ENCODE results near the gene IRF2BPL. TPM values are rescaled to one million over a fixed set of nuclear protein-coding genes. Genes with fewer than 3 reads are reported as not detected.
A peak's percentile ranks its signal among the peaks of the same experiment; 100 is the strongest.
"Not testable (repeated sequence)": the region's sequence is repeated elsewhere in the genome, so short reads cannot be mapped to it uniquely, and the experiment has no call there.

Gene IRF2BPL
- total RNA-seq, 1 donor from 2014 or later = 128 TPM

- TF ChIP-seq CTCF (IDR thresholded peaks at IDR 0.05; ENCODE audit: unreplicated experiment) = no peak
- DNase-seq (ENCODE audit: low spot score in 2 of 2, unreplicated experiment in 2 of 2) = no peak
- H3K4me1 Mint-ChIP-seq = peaks cover 32% of the 10 kb centered on the region
- H3K27me3 Mint-ChIP-seq (ENCODE audit: low read depth) = no peaks in the 10 kb centered on the region
- H3K27ac Mint-ChIP-seq = peak overlapping the region; percentile 97
- H3K4me3 Mint-ChIP-seq = peak overlapping the region; percentile 56
- no peaks in the 10 kb centered on the region for H3K9me3 Mint-ChIP-seq
- H3K36me3 Mint-ChIP-seq = peaks cover 13% of the 10 kb centered on the region
Measured at GRCh38 chr14:77023001-77023996, 5.2 kb downstream of the IRF2BPL start.

- Mint-ChIP-seq H3K9me3 (no peaks in the 10 kb centered on the region), H3K4me3 (peak overlapping the region; percentile 56), H3K27me3 (ENCODE audit: low read depth) (no peaks in the 10 kb centered on the region), H3K27ac (peak overlapping the region; percentile 97), H3K4me1 (peaks cover 32% of the 10 kb centered on the region), H3K36me3 (peaks cover 13% of the 10 kb centered on the region)
- no peak for DNase-seq (ENCODE audit: low spot score in 2 of 2, unreplicated experiment in 2 of 2)
- TF ChIP-seq CTCF (IDR thresholded peaks at IDR 0.05; ENCODE audit: unreplicated experiment) = no peak
Measured at GRCh38 chr14:77022236-77022852, 6.2 kb downstream of the IRF2BPL start.

- not testable (repeated sequence) for H3K27me3 Mint-ChIP-seq (ENCODE audit: low read depth); H3K9me3 Mint-ChIP-seq; DNase-seq (ENCODE audit: low spot score in 2 of 2, unreplicated experiment in 2 of 2); H3K4me3 Mint-ChIP-seq
- H3K4me1 Mint-ChIP-seq = peaks cover 32% of the 10 kb centered on the region
- H3K27ac Mint-ChIP-seq = peak overlapping the region; percentile 97
- peaks cover 11% of the 10 kb centered on the region for H3K36me3 Mint-ChIP-seq
Measured at GRCh38 chr14:77021424-77021823, 7.1 kb downstream of the IRF2BPL start.

DNA sequence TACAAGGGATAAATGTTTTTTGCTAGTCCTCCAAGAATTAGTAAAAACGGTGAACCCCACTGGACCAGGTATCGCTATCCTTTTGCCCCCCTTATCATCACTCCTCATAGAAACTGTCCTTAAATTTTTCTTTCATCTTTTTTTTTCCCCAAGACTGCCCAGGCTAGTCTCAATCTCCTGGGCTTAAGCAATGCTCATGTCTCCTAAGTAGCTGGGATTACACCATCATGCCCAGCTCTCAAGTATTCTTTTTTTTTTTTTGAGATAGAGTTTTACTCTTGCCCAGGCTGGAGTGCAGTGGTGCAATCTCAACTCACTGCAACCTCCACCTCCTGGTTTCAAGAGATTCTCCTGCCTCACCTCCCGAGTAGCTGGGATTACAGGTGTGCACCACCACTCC lies 9.7 kb downstream of the IRF2BPL start:
- H3K36me3 Mint-ChIP-seq = no peaks in the 10 kb centered on the region
- H3K27ac Mint-ChIP-seq = no peak overlapping the region
- no peaks in the 10 kb centered on the region for H3K27me3 Mint-ChIP-seq (ENCODE audit: low read depth)
- H3K4me1 Mint-ChIP-seq = peaks cover 41% of the 10 kb centered on the region
- no peak overlapping the region for H3K4me3 Mint-ChIP-seq
- H3K9me3 Mint-ChIP-seq = no peaks in the 10 kb centered on the region
- no peak for DNase-seq (ENCODE audit: low spot score in 2 of 2, unreplicated experiment in 2 of 2)
- TF ChIP-seq CTCF (IDR thresholded peaks at IDR 0.05; ENCODE audit: unreplicated experiment) = no peak

DNA sequence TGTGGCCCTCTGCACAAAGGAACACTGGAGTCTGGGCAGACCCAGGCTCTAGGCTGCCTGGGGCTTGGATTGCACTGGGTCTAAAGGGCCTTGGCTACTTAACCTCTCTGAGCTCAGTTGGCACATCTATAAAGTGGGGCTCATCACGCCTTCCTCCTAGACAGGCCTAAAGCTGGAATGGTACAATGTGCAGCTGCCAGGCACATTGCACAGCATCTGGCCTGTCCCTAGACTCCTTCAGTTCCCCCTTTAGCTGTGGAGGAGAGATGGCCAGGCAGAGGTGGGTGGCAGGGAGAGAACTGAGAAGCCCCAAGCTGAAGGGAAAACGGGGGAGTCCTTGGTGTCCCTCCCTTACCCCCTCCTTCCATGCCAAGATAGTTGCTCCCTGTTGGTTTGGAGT lies 10.8 kb downstream of the IRF2BPL start:
- no peak overlapping the region for H3K27ac Mint-ChIP-seq
- H3K9me3 Mint-ChIP-seq = no peaks in the 10 kb centered on the region
- no peaks in the 10 kb centered on the region for H3K36me3 Mint-ChIP-seq
- TF ChIP-seq CTCF (IDR thresholded peaks at IDR 0.05; ENCODE audit: unreplicated experiment) = no peak
- H3K27me3 Mint-ChIP-seq (ENCODE audit: low read depth) = no peaks in the 10 kb centered on the region
- peaks cover 36% of the 10 kb centered on the region for H3K4me1 Mint-ChIP-seq
- DNase-seq (ENCODE audit: low spot score in 2 of 2, unreplicated experiment in 2 of 2) = no peak
- no peak overlapping the region for H3K4me3 Mint-ChIP-seq

GRCh38 chr14:77014734-77015133 lies 13.8 kb downstream of the IRF2BPL start:
- H3K27ac Mint-ChIP-seq = peak overlapping the region; percentile 96
- H3K36me3 Mint-ChIP-seq = no peaks in the 10 kb centered on the region
- no peak for DNase-seq (ENCODE audit: low spot score in 2 of 2, unreplicated experiment in 2 of 2)
- no peaks in the 10 kb centered on the region for H3K27me3 Mint-ChIP-seq (ENCODE audit: low read depth)
- TF ChIP-seq CTCF (IDR thresholded peaks at IDR 0.05; ENCODE audit: unreplicated experiment) = no peak
- H3K4me3 Mint-ChIP-seq = no peak overlapping the region
- peaks cover 31% of the 10 kb centered on the region for H3K4me1 Mint-ChIP-seq
- H3K9me3 Mint-ChIP-seq = no peaks in the 10 kb centered on the region
